Coronary artery (tissue), 2 donors: ENCODE measurements around the gene LHB.
A peak's percentile ranks its signal among the peaks of the same experiment; 100 is the strongest.

Source experiments
- DNase-seq: peaks from one replicate; pipeline ENCODE4 v3.0.0-alpha.2; 2017; ENCODE audit warnings: low spot score
- H3K27ac ChIP-seq, 2 donors: fragments of 200-600 bp; sonication (generic); one replicate each; pipeline ENCODE4 v1.5.1; 2016 to 2019
- H3K4me3 ChIP-seq: fragments of 200-600 bp; sonication (generic); 2 replicates; pipeline ENCODE4 v1.5.1; 2016; ENCODE audit warnings: mild to moderate bottlenecking, moderate library complexity
- CTCF ChIP-seq: fragments of 200-600 bp; sonication (generic); IDR thresholded peaks from one replicate; pipeline ENCODE4 v1.5.1; 2019; ENCODE audit warnings: antibody characterized with exemption

The LHB gene

GRCh38 chr19:48991873-48992580, 24.9 kb downstream of the LHB start:
- TF ChIP-seq CTCF: no peak
- DNase-seq: peak; percentile 86
- Histone ChIP-seq H3K27ac (peak overlapping the region; percentile 94 to 100), H3K4me3 (peak overlapping the region; percentile 99)

DNA sequence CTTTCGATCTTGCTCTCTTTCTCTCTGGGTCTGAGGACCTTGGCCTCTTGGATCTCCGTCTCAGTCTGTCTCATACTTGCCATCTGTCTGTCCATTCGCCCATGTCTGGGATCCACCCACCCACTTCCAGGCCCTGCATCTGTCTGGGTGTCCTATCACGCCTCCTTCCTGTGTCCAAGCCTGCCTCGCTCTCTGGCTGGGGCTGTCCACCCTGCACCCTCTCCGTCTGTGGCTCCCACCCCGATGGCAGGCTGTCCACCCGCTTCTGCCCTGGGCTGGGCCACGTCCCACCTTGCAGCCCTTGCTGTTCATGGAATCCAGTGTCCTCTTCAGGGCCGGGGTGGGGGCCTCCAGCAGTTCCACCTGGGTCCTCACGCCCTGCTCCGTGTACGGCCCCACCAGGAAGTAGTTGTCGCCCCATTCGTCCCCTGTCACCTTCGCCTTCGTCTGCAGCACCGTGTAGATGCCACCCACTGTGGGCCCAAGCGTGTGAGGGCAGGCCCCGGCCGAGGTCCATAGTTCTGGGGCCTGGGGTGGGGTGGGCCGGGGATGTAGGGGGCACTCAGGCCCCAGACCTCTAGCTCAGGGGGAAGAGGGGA, 25.8 kb downstream of the LHB start:
- peak overlapping the region; percentile 99 for H3K4me3 ChIP-seq
- peak overlapping the region; percentile 94 to 100 for H3K27ac ChIP-seq
- no peak for DNase-seq
- TF ChIP-seq CTCF: no peak

GRCh38 chr19:48990400-48990799, 26.5 kb downstream of the LHB start:
- no peak for TF ChIP-seq CTCF
- no peak for DNase-seq
- no peak overlapping the region for H3K27ac ChIP-seq
- H3K4me3 ChIP-seq: no peak overlapping the region

DNA sequence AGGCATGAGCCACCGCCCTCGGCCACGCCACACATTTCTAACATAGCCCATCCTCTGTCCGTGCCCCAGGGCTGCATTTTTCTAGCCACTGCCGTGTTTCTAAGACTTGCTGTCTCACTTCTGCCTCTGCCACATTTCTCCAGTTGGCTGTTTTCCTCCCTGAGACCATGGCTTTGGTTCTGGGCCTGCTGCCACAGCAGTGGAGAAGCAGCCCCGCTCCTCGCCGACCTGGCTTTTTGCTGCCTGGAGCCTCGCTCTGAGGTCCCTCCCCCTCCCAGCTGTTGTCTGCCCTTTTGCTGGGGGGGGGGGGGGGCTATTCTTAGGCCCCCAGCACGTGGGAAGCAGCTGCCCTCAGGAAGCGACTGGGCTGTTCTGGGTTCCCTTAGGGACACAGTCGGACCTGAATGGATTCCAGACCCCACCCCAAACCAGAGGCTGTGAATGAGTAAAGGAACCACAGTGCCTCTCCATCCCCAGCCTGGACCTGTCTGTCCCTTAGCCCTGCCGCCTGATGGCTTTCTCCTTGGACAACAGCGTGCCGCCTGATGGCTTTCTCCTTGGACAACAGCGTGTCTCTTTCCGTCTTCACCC, 27.1 kb downstream of the LHB start:
- DNase-seq: no peak
- H3K4me3 ChIP-seq: no peak overlapping the region
- TF ChIP-seq CTCF: no peak
- no peak overlapping the region for H3K27ac ChIP-seq

DNA sequence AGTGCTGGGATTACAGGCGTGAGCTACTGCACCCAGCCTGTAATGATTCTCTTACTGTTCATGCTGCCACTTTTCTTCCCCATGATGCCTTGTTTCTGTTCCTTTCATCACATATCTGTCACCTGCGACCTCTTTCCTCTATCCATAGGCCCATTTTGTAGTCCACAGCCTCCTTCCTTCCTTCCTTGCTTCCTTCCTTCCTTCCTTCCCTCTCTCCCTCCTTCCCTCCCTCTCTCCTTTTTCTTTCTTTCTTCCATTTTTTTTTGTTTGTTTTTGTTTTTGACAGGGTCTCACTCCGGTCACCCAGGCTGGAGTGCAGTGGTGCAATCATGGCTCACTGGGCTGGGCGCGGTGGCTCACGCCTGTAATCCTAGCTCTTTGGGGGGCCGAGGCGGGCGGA, 28.0 kb downstream of the LHB start:
- Histone ChIP-seq H3K27ac (no peak overlapping the region), H3K4me3 (no peak overlapping the region)
- TF ChIP-seq CTCF: no peak
- DNase-seq: no peak

GRCh38 chr19:48988286-48988685, 28.6 kb downstream of the LHB start:
- no peak overlapping the region for H3K4me3 ChIP-seq
- DNase-seq: no peak
- H3K27ac ChIP-seq: no peak overlapping the region
- no peak for TF ChIP-seq CTCF

DNA sequence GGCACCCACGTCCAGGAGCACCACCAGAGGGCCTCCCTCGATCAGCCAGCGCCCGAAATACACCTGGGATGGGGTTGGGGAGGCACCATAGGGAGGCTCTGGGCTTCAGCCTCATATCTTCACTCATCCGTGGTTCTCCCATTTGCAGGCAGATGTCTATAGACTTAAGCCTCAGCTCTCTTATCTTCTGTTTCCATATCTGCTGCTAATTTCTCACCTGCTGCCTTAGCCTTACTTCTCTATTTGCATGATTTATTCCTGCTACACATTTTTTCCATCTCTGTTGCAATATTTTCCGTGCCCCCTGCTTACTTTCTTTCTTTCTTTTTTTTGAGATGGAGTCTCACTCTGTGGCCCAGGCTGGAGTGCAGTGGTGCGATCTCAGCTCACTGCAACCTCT, 29.6 kb downstream of the LHB start:
- no peak for TF ChIP-seq CTCF
- H3K27ac ChIP-seq: no peak overlapping the region
- no peak overlapping the region for H3K4me3 ChIP-seq
- DNase-seq: no peak
